Measurements from ENCODE around the gene CCDC12.

GRCh38 chr3:47012342-47013230, 36.0 kb upstream of the CCDC12 start:
- no peak for TF ChIP-seq CTCF (IDR thresholded peaks at IDR 0.05)
- TF ChIP-seq POLR2A (IDR thresholded peaks at IDR 0.05) = no peak
